Stromal cell of bone marrow (primary cell): ENCODE measurements around the gene MAML3.
"Not testable (repeated sequence)": the region's sequence is repeated elsewhere in the genome, so short reads cannot be mapped to it uniquely, and the experiment has no call there.

Experiments
- DNase-seq: peaks from one replicate; pipeline ENCODE4 v3.0.0-alpha.2; 2012; ENCODE audit warnings: low read depth

MAML3 gene

DNA sequence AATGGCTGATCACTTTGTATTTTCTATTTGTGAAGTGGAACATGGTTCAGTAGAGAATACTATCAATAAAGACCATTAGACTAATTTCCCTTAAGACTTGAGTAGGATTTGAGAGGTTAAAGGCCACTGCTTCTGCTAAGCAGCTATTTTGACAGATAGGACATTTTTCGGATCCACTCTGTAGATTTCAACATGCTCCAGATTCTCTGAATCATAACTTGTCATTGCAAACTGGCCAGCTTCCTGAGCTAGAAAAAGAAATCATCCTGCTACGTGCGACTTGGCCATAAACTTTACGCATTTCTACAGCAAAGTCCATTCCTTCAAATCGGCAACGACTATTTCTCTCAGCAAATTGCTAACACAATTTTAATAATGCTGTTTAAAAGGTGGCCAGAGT is 433.2 kb downstream of the MAML3 start:
- DNase-seq, result no peak

GRCh38 chr4:139719381-139720101 is 434.4 kb downstream of the MAML3 start:
- DNase-seq, result no peak

GRCh38 chr4:139718833-139719232 is 435.2 kb downstream of the MAML3 start:
- no peak for DNase-seq

GRCh38 chr4:139718358-139718757 is 435.6 kb downstream of the MAML3 start:
- no peak for DNase-seq

GRCh38 chr4:139715746-139716391 is 438.1 kb downstream of the MAML3 start:
- no peak for DNase-seq

- DNase-seq, result no peak
Observed at GRCh38 chr4:139712882-139713281, 441.1 kb downstream of the MAML3 start.

DNA sequence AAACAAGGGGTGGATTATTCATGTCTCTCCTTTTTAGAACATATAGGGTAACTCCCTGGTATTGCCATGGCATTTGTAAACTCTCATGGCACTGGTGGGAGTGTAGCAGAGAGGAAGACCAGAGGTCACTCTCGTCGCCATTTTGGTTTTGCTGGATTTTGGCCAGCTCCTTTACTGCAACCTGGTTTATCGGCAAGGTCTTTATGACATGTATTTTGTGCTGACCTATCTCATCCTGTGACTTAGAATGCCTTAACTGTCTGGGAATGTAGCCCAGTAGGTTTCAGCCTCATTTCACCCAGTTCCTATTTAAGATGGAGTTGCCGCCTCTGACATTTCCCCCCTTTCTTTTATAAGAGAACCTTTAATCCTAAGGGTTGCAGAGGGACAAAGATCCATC is 442.5 kb downstream of the MAML3 start:
- no peak for DNase-seq

- DNase-seq, result no peak
Observed at GRCh38 chr4:139710073-139710472, 443.9 kb downstream of the MAML3 start.

- no peak for DNase-seq
Observed at GRCh38 chr4:139709660-139710059, 444.3 kb downstream of the MAML3 start.

DNA sequence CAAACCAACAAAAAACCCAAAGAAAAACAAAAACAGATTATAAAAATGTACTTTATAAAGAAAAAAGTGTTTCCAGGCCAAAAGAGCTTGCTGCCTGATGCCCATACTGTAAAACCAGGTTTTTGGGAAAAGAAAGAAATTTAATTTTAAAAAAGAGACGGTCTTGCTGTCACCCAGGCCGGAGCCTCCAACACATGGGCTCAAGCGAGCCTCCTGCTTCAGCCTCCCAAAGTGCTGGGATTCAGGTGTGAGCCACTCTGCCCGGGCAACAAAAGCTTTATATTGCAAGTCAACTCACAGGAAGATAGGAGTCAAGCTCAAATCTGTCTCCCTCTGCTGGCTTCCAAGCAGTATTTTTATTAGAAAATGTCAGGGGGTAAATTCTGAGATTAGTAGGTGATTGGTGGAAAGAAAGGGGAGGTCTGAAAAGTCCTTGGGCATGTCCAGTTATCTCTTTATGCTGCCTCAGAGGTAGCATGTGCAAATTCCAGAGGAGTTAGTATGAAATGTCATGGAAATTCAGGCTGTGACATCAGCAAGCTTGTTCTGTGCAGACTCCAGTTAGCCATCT is 449.0 kb downstream of the MAML3 start:
- no peak for DNase-seq

- no peak for DNase-seq
Observed at GRCh38 chr4:139700568-139700967, 453.4 kb downstream of the MAML3 start.

GRCh38 chr4:139698167-139698925 is 455.6 kb downstream of the MAML3 start:
- DNase-seq, result not testable (repeated sequence)

- no peak for DNase-seq
Observed at GRCh38 chr4:139696491-139696890, 457.5 kb downstream of the MAML3 start.

DNA sequence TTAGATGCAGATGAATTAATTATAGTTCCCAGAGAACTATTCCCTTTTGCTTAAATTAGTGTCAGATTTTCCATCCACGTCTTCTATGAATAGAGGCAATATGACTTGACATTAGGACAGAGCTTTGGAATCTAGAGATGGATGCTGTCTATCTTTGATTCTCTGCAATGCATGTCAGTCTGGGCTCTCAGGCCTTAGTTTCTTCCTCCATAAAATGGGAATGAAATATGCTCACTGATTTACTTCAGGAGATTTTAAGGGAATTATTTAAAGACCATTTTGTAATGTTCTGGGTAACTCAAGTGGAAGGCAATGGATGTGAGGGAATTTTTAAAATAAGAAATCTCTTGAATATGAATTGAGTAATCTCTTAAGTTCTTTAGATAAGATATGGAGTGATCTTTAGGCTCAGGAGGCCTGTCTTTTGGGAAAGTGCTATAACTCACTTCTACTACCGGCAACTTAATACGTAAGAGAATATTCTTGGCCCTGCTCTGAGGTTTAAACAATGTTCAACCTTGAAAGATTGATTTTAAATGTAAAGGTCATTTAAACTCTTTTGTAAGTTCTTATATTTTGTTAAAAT is 459.4 kb downstream of the MAML3 start:
- DNase-seq, result no peak

DNA sequence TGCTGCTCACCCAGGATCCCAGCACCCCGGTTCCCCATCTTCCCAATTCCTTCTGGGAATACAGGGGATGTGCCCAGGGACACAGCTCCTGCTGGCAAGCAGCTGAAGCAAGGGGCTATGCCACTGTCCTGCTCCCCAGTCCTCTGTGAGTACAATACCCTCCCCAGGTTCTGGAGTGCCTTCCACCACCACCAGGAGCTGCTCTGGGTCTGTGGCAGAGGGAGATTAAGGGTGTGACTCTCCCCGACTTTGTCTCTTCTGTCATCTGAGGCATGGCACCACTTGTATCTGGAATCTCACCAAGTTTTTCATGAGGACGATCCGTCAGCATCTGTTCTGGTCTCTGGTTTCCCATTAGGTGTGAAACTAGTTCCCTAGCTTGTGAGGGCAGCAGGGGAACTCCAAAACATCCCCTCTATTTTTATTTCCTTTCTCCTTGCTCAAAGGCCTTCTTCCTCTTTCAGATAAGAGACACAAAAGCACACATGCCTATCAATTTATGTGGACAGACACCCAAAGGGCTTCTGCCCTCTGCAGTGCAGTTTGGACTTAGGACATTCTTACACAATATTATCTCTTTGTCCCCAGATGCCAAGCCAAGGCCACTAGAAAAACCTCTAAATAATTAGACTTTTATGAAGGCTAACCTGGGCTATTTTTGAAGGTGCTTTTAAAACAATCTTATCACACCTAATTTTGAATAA is 461.5 kb downstream of the MAML3 start:
- DNase-seq, result no peak

DNA sequence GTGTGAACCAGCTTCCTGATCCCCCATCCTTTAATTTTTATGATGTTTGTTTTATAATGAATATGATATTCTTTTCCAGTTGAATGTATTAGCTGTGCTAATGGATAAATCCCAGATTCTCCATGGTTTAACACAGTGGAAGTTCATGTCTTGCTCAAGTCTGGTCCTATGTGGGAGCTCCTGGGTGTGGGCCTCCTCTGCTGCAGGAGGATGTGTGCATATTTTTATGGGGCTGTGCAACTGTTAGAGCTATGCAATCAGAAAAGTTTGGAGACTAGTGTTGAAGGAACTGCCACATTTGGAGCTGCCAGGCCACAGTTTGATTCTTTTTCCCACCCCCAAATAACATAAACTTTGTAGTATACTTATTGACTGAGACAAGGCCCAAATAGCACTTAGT is 463.6 kb downstream of the MAML3 start:
- DNase-seq, result no peak

DNA sequence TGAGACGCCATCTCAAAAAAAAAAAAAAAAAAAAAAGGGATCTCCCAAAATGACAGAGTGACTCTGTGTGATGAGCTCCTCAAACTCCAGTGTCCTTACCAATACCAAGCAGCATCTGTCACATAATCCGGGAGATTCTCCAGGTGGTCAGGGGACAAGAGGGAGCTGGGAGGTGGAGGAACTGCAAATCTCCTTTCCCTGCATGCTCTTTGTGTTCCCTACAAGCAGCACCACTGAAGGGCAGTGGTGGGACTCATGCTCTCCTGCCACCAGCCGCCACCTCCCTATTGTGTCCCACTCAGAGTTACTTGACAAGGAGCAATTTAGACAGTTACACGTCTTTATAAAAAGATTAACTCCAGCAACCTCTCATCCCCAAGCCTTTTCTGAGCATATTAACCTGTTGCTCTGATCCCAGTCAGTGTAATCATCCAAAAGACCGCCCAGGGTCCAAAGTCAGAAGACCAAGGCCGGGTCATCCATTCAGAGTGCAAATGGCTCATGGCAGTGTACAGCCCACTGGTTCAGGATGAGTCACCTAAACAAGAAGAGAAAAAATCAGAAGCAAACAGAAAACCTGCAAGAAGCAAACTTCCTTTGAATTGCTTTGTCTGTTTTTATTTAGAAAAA is 464.8 kb downstream of the MAML3 start:
- no peak for DNase-seq

GRCh38 chr4:139686988-139687387 is 467.0 kb downstream of the MAML3 start:
- DNase-seq, result no peak

GRCh38 chr4:139686130-139686529 is 467.9 kb downstream of the MAML3 start:
- DNase-seq, result no peak

GRCh38 chr4:139685180-139685579 is 468.8 kb downstream of the MAML3 start:
- DNase-seq, result no peak

GRCh38 chr4:139684351-139684750 is 469.6 kb downstream of the MAML3 start:
- no peak for DNase-seq
